GM19455 (cell line): ENCODE data around the gene MPHOSPH9.
"Not testable (repeated sequence)": the region's sequence is repeated elsewhere in the genome, so short reads cannot be mapped to it uniquely, and the experiment has no call there.

Experiments used
- ATAC-seq: cut with Tn5 transposase; IDR thresholded peaks from one replicate; pipeline ENCODE4 v1.9.1; 2021; ENCODE audit not compliant: unreplicated experiment

Gene MPHOSPH9

GRCh38 chr12:123261196-123261595, 28.3 kb upstream of the MPHOSPH9 start:
- ATAC-seq, result no peak

GRCh38 chr12:123260081-123260480, 27.1 kb upstream of the MPHOSPH9 start:
- ATAC-seq, result no peak

DNA sequence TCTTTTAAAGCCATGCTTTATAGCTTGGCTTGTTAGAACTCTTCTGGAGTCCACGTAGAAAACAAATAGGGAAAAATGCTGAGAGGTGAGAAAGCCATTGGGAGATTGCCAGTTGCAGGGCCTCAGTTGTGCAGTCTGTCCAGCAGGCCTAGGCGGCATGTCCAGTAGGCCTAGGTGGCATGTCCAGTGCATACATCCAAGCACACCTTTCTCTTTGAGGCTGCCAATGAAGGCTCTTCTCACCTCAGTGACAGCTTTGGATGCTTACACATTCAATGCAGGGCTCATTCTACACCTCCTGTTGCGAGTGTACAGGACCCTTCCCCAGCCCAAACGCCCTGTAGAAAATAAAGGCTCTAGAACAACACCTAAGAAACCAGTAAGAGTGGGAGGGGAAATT, 25.7 kb upstream of the MPHOSPH9 start:
- ATAC-seq, result no peak

DNA sequence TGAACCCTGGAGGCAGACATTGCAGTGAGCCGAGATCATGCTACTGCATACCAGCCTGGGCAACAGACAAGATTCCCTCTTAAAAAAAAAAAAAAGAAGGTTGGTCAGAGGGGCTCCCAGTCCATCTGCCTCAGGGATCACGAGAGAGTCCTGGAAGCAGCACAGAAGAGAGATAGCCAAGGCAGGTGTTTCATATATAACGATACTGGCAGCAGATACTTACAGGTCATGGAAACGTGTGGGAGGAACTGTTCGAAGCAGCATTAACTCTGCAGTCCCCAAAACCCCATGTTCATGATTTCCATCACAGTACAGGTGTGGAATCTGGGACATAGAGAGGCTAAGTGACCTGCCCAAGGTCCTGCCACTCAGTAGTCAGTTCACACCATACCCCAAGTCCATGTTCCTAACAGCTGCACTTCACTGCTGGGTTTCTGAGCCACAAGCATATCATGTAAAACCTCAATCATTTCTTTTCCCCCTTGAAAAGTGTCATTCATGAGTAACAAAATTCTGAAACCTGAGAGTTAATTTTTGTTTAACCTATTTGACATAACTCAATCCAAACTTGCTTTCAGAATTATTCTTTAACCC, 22.0 kb upstream of the MPHOSPH9 start:
- ATAC-seq, result no peak

- no peak for ATAC-seq
These were observed 20.9 kb upstream of the MPHOSPH9 start for GRCh38 chr12:123253641-123254459.

- ATAC-seq, result not testable (repeated sequence)
These were observed 19.4 kb upstream of the MPHOSPH9 start for GRCh38 chr12:123252365-123252764.

DNA sequence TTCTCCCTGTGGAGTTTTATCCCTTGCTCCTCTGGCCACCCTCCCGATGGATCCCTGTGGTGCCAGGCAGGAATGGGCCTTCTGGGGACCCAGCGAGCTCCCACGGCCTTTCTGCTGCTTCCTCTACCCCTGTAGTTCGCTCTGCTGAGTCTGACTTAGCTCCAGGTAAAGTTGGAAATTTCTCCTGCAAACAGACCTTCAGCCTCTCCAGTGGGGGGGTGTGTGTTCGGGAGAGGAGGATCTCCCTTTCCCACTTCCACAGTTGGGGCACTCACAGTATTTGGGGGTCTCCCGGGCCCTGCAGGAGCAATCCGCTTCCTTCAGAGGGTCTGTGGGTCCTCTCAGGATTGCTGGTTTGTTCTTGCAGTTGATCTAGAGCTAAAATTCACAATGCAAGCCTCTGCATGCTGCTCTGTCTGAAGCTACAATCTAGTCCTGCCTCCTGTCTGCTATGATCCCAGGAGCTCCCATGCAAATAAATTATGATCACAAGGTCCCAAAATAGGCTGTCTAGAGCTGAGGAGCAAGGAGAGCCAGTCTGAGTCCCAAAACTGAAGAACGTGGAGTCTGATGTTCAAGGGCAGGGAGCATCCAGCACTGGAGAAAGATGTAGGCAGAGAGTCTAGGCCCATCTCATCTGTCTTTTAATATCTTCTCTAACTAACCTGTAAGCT, 18.6 kb upstream of the MPHOSPH9 start:
- no peak for ATAC-seq

GRCh38 chr12:123250471-123251383, 17.8 kb upstream of the MPHOSPH9 start:
- ATAC-seq, result no peak

DNA sequence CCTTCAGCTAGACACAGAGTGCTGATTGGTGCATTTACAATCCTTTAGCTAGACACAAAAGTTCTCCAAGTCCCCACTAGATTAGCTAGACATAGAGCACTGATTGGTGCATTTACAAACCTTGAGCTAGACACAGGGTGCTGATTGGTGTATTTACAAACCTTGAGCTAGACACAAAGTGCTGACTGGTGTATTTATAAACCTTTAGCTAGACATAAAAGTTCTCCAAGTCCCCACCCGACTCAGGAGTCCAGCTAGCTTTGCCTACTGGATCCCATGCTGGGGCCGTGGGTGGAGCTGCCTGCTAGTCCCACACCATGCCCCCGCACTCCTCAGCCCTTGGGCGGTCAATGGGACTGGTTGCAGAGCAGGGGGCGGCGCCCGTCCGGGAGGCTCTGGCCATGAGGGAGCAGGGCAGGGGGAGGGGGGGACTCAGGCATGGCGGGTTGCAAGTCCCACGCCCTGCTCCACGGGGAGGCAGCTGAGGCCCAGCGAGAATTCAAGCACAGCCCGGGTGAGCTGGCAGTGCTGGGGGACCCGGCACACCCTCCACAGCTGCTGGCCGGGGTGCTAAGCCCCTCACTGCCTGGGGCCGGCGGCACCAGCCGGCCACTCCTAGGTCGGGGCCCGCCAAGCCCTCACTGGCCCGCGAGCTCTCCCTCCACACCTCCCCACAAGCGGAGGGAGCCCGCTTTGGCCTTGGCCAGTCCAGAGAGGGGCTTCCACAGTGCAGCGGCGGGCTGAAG, 16.2 kb upstream of the MPHOSPH9 start:
- not testable (repeated sequence) for ATAC-seq

GRCh38 chr12:123248129-123248528, 15.2 kb upstream of the MPHOSPH9 start:
- not testable (repeated sequence) for ATAC-seq

GRCh38 chr12:123245678-123246077, 12.7 kb upstream of the MPHOSPH9 start:
- ATAC-seq, result no peak

DNA sequence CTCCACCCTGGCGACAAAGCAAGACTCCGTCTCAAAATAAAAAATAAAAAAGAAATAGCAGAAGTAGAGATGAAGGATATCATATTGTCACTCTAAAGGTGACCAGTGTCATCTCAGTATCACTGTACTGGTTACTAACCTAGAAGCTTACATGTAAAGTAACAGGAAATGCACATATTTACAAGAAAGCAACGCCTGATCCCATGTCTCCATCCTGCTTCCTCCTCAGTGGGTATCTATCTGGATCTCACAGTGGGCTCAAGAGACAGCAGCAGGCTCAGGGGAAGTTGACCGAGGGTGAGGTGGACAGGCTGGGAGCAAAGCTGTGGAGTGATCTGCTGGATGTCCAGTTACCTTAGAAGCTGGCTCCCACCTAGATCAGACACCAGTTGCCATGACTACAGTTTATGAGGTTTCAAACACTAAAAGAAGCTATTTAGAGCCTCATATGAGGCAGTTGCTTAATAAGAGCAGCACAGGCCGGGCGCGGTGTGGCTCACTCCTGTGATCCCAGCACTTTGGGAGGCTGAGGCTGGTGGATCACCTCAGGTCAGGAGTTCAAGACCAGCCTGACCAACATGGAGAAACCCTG, 10.8 kb upstream of the MPHOSPH9 start:
- ATAC-seq, result no peak

DNA sequence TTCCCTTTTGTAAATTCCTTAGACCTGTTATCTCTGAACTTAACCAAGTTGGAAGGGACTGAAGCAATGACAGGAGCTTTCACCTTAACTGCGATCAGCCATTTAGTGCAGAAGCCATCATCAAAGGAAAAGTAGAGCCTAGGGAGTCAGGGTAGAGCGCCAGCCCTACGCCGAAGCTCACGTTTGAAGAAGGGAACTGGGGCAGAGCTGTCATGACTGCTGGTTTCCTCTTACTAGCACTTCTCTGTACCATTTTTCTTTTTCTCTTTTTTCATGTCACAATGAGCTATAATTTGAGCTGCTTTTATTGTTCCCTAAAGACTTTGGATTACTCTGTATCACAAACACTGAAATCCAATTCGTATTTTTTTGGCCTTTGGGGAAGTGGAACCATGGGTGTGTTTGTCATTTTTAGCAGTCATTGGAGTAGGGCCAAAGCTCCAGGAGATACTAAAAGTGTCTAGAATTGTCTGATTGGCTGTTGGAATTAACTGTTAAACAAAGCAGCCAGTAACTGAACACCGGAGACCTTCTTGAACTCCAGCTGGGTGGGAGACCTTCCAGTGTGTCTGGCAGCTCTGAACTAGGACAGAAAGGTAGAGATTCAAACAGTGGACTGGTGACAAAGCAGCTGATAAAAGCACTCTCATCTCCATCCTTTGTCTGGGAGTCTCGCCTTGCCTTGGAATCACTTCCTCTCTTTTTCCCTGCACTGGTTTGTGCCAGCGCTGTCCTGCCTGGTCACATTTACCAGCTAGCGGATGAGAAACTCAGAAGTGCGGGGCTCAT, 9.4 kb upstream of the MPHOSPH9 start:
- no peak for ATAC-seq

DNA sequence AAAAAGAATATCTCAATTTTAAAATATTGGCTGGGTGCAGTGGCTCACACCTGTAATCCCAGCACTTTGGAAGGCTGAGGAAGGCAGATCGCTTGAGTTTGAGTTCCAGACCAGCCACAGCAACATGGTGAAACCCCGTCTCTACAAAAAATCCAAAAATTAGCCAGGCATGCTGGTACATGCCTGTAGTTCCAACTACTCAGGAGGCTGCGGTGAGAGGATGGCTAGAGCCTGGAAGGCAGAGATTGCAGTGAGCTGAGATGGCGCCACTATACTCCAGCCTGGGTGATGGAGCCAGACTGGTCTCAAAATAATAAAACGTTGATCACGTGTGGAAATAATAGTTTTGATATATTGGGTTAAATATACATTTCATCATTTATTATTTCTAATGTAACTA, 6.0 kb upstream of the MPHOSPH9 start:
- no peak for ATAC-seq

GRCh38 chr12:123238330-123238682, 5.4 kb upstream of the MPHOSPH9 start:
- ATAC-seq, result no peak

DNA sequence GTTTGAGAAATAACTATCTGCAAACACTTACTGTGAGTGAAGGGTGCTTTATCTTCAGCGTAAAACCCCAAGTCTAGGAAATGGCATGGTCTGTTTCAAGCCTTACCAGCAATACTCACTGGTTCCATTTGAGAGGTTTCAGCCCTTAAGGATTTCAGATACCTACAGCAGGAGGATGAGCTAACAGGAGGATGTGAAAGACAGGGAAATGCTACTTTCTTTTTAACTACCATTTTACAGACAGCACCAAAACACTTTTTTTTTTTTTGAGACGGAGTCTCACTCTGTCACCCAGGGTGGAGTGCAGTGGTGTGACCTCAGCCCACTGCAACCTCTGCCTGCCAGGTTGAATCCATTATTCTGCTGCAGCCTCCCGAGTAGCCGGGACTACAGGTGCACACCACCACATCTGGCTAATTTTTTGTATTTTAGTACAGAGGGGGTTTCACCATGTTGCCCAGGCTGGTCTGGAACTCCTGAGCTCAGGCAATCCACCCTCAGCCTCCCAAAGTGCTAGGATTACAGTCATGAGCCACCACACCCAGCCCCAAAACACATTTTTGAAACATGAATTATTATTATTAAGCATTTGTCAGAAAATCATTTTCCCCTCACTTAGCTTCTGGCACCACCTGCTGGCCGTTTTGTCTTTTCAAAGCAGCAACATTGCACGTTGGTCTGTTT, 4.8 kb upstream of the MPHOSPH9 start:
- no peak for ATAC-seq

- peak; percentile 14 for ATAC-seq
These were observed 766 bp upstream of the MPHOSPH9 start for GRCh38 chr12:123233505-123234308.

- no peak for ATAC-seq
These were observed 502 bp downstream of the MPHOSPH9 start for GRCh38 chr12:123232472-123232806.
